Astrocyte (in vitro differentiated cells and primary cell): ENCODE results near the gene MORN1. TPM values are rescaled to one million over a fixed set of nuclear protein-coding genes. Genes with fewer than 3 reads are reported as not detected.

Experiments
- DNase-seq: peaks from one replicate; pipeline ENCODE4 v3.0.0-alpha.2; 2010; ENCODE audit warnings: low read depth
- FAIRE-seq: peaks from 2 replicates; lab custom pipeline; 2011; peaks lifted over from hg19 to GRCh38; lab: Jason Lieb, UNC
- H2AFZ ChIP-seq: 2 replicates; pipeline ENCODE4 v1.6.0; 2012; ENCODE audit warnings: low read depth, low read length, inconsistent platforms
- H3K27ac ChIP-seq: 2 replicates; pipeline ENCODE4 v1.5.1; 2011; ENCODE audit warnings: low read depth, low read length, inconsistent platforms
- H3K27me3 ChIP-seq: 2 replicates; pipeline ENCODE4 v1.6.0; 2011; ENCODE audit warnings: low read length, inconsistent platforms; ENCODE audit not compliant: insufficient read depth
- H3K36me3 ChIP-seq: 2 replicates; pipeline ENCODE4 v1.5.1; 2011; ENCODE audit warnings: low read length, inconsistent platforms; ENCODE audit not compliant: insufficient read depth
- H3K4me1 ChIP-seq: 2 replicates; pipeline ENCODE4 v1.5.1; 2011; ENCODE audit warnings: low read length, inconsistent platforms; ENCODE audit not compliant: insufficient read depth
- H3K4me2 ChIP-seq: 2 replicates; pipeline ENCODE4 v1.6.0; 2012; ENCODE audit warnings: low read length, inconsistent platforms
- H3K4me3 ChIP-seq: 2 replicates; pipeline ENCODE4 v1.5.1; 2011; ENCODE audit warnings: low read depth, mild to moderate bottlenecking, low read length, inconsistent platforms; ENCODE audit not compliant: insufficient read depth
- H3K79me2 ChIP-seq: 2 replicates; pipeline ENCODE4 v1.6.0; 2012; ENCODE audit warnings: mild to moderate bottlenecking, low read length, inconsistent platforms; ENCODE audit not compliant: insufficient read depth
- H3K9ac ChIP-seq: 2 replicates; pipeline ENCODE4 v1.6.0; 2012; ENCODE audit warnings: mild to moderate bottlenecking, low read length, inconsistent platforms
- H3K9me3 ChIP-seq: 2 replicates; pipeline ENCODE4 v1.5.1; 2012; ENCODE audit warnings: low read depth, mild to moderate bottlenecking, low read length, inconsistent platforms; ENCODE audit not compliant: insufficient read depth
- H4K20me1 ChIP-seq: 2 replicates; pipeline ENCODE4 v1.6.0; 2012; ENCODE audit warnings: low read length, inconsistent platforms; ENCODE audit not compliant: insufficient read depth
- H3K27ac Mint-ChIP-seq: one replicate; pipeline ENCODE4 v1.8.0; 2021; ENCODE audit warnings: mild to moderate bottlenecking, mixed read lengths; ENCODE audit not compliant: unreplicated experiment
- H3K27me3 Mint-ChIP-seq: one replicate; pipeline ENCODE4 v1.8.0; 2021; ENCODE audit warnings: low read depth, mixed read lengths; ENCODE audit not compliant: unreplicated experiment
- H3K36me3 Mint-ChIP-seq: one replicate; pipeline ENCODE4 v1.8.0; 2021; ENCODE audit warnings: low read depth, mixed read lengths; ENCODE audit not compliant: unreplicated experiment
- H3K4me1 Mint-ChIP-seq: one replicate; pipeline ENCODE4 v1.8.0; 2021; ENCODE audit warnings: low read depth, mixed read lengths; ENCODE audit not compliant: unreplicated experiment
- H3K4me3 Mint-ChIP-seq: one replicate; pipeline ENCODE4 v1.8.0; 2021; ENCODE audit warnings: mild to moderate bottlenecking, moderate library complexity, mixed read lengths; ENCODE audit not compliant: unreplicated experiment
- H3K9me3 Mint-ChIP-seq: one replicate; pipeline ENCODE4 v1.8.0; 2021; ENCODE audit warnings: mild to moderate bottlenecking, mixed read lengths; ENCODE audit not compliant: unreplicated experiment
- CTCF ChIP-seq: IDR thresholded peaks from 2 replicates; pipeline ENCODE4 v1.5.1; 2011; ENCODE audit warnings: low read depth, mild to moderate bottlenecking, inconsistent platforms, low read length, moderate library complexity; ENCODE audit not compliant: insufficient read depth
- EZH2 ChIP-seq: IDR thresholded peaks from 2 replicates; pipeline ENCODE4 v1.6.1; 2012; ENCODE audit warnings: mild to moderate bottlenecking, low read length, inconsistent platforms; ENCODE audit not compliant: insufficient read depth
- total RNA-seq: library from RNA; stranded (reverse); gene quantifications from 2 replicates; pipeline ENCODE4 v1.2.1, GENCODE V29; 2021

Gene MORN1
- total RNA-seq, 1 donor from 2014 or later = 9.2 TPM

GRCh38 chr1:2353551-2354438 is 37.6 kb downstream of the MORN1 start:
- Mint-ChIP-seq H3K36me3 (peaks cover 2% of the 10 kb centered on the region), H3K4me1 (no peaks in the 10 kb centered on the region), H3K4me3 (no peak overlapping the region), H3K9me3 (no peaks in the 10 kb centered on the region), H3K27ac (no peak overlapping the region), H3K27me3 (peaks cover 19% of the 10 kb centered on the region)
- no peak overlapping the region for H3K9ac ChIP-seq
- H3K27me3 ChIP-seq = no peaks in the 10 kb centered on the region
- no peak overlapping the region for H3K4me3 ChIP-seq
- no peak overlapping the region for H3K4me2 ChIP-seq
- no peak overlapping the region for H2AFZ ChIP-seq
- H3K9me3 ChIP-seq = no peaks in the 10 kb centered on the region
- TF ChIP-seq EZH2 = no peak
- no peak for TF ChIP-seq CTCF
- no peak overlapping the region for H3K27ac ChIP-seq
- H3K4me1 ChIP-seq = no peaks in the 10 kb centered on the region
- FAIRE-seq = no peak
- no peaks in the 10 kb centered on the region for H3K36me3 ChIP-seq
- H4K20me1 ChIP-seq = no peaks in the 10 kb centered on the region
- DNase-seq = no peak
- H3K79me2 ChIP-seq = no peaks in the 10 kb centered on the region

GRCh38 chr1:2352897-2353550 is 38.3 kb downstream of the MORN1 start:
- TF ChIP-seq EZH2 (no peak), CTCF (no peak)
- no peaks in the 10 kb centered on the region for H3K9me3 Mint-ChIP-seq
- no peaks in the 10 kb centered on the region for H3K4me1 Mint-ChIP-seq
- Histone ChIP-seq H4K20me1 (no peaks in the 10 kb centered on the region), H3K4me3 (no peak overlapping the region), H3K4me2 (no peak overlapping the region), H3K9me3 (no peaks in the 10 kb centered on the region), H3K27ac (no peak overlapping the region), H3K9ac (no peak overlapping the region), H3K4me1 (no peaks in the 10 kb centered on the region), H3K79me2 (no peaks in the 10 kb centered on the region), H3K27me3 (no peaks in the 10 kb centered on the region), H2AFZ (no peak overlapping the region), H3K36me3 (no peaks in the 10 kb centered on the region)
- peaks cover 24% of the 10 kb centered on the region for H3K27me3 Mint-ChIP-seq
- no peak for DNase-seq
- no peak for FAIRE-seq
- H3K4me3 Mint-ChIP-seq = no peak overlapping the region
- H3K27ac Mint-ChIP-seq = no peak overlapping the region
- H3K36me3 Mint-ChIP-seq = no peaks in the 10 kb centered on the region
